ENCODE data around the gene NACC1.

Gene NACC1

DNA sequence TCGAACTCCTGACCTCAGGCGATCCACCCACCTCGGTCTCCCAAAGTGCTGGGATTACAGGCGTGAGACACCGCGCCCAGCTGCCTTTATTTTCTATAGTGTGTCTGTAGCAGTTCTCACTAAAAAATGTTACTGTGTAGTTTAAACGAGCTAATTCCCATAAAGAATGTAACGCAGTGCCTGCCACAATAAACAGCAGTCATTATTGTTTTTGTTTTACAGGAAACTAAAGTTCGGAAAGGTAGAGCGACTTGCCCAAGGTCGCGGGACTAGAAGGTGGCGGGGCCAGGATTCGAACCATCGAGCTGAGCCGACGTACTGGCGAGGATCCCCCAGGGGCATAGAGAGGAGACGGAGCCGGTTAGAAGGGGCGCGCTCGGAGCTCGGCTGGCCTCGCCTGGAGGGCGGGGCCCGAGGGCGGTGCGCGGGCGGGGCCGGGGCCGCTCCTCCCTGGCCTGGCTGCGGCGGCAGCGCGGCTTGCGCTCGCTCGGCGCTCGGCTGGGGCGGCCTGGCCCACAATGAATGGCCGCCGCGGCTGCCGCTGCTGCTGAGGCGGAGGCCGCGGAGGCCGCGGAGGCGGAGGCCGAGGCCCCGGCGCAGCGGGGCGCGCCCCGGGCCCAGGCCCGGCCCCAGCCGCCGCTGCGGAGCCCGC, at the start of gene NACC1:
NACC1 (plus strand) TSS at position 493 of the 652 bp plus-strand sequence. CDS start 16,944 bp downstream, outside the sequence.
- DNase-seq (ENCODE audit: low read depth): peak; percentile 86

DNA sequence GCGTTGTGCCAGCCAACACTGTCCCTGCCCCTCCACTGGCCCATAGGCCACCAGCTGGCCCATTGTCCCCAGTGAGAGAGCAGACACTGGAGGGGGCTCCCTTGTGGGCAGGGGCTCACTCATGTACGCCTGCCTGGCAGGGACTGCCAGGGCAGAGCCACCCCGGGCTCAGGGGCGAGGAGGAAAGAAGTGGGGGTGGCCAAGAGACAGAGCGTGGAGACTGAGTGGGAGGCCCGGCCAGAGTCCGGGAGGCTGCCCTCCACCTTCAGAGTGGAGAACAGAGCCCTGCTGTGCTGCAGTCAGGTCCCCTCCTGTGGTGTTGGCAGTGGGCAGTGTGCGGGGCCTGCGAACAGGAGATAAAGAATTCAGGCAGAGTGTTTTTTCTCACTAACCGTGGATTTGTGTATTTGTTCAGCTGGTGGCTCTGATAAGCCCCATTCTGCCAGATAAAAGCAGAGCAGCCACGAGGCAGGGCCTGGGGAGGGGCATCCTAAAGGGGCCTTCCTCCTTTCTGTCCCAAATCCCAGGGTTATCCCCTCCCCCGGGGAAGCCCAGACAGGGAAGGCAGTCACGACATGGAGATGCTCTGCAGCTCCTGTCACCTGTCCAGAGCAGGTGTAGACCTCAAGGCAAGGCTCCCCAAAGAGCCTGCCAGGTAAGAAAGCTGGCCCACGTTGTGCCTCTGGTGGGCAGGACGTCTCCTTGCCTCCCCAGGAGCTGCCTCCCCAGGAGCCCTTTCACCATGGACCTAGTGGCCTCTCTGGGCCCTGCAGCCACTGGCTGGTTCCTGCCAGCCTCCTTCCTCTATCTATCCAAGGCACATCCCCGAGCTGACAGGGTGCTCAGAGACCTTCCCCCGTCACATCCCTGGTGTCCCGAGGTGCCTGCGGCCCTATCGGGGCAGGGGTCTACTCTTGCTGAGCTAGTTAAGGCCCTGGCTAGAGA, 48.4 kb upstream of the NACC1 start:
- DNase-seq (ENCODE audit: low read depth): no peak

DNA sequence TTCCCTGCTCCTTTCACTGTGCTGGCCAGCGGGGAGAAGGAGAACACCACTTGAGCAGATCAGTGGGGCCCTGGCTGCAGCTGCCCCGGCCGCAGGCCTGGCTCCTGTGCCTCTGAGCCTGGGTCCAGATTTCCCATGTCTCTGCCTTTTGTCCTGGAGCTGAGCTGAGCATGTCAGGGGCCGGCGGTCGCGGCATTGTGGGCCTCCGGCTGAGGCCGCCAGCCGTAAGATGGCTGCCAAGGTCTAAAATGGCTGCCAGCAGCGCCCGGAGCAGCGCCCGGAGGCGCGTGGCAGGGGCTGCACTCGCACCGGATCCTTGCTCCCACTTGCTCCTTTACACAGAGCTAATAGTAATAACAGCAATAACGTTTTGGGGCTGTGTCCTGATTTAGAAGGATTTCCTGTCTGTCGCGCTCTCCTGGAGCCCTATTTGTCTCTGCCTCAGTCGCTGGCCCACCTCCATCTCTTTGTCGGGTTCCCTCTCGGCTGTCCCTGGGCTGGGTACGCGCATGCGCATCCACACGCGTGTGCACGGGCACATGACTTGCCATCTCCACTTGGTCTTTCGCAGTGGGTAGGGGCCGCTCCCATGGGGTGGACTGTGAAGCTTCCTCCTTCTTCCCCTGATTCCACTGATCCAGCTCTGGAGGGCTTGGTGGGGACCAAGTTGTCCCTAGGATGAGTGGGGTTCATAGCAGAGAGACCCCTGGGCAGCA, 47.5 kb upstream of the NACC1 start:
- no peak for DNase-seq (ENCODE audit: low read depth)

DNA sequence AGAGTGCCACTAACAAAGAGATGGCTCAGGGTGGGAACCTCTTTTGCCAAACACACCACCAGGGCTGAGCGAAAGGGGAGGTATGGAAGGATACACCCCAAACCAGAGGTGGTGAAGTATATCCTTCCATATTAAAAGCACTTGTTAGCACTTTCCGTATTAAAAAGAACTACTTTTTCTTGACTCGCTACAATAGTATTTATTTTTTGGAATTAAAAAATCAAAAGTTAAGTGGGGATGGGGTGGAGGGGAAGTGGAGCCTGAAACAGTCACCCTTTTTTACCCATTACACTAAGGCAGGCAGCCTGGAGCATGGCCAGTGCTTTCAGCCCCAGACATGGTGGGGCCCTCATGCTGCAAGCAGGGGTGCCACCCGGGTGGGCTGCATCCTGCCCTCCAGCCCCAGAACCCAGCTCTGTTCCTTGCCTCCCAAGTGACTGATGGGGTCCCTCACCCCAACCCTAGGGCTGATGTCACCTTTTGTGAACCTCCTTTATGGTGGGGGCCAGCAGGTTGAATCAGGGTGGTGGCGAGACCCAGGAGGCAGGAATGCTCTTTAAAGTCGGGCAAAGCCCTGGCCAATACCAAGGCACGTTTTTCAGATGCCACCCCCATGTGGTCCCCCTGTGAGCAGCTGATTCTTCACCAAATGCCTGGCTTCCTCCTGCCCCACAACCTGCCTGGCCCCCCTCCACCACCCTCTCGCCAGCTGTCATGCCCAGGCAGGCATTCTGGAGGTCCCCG, 46.4 kb upstream of the NACC1 start:
- DNase-seq (ENCODE audit: low read depth): no peak

DNA sequence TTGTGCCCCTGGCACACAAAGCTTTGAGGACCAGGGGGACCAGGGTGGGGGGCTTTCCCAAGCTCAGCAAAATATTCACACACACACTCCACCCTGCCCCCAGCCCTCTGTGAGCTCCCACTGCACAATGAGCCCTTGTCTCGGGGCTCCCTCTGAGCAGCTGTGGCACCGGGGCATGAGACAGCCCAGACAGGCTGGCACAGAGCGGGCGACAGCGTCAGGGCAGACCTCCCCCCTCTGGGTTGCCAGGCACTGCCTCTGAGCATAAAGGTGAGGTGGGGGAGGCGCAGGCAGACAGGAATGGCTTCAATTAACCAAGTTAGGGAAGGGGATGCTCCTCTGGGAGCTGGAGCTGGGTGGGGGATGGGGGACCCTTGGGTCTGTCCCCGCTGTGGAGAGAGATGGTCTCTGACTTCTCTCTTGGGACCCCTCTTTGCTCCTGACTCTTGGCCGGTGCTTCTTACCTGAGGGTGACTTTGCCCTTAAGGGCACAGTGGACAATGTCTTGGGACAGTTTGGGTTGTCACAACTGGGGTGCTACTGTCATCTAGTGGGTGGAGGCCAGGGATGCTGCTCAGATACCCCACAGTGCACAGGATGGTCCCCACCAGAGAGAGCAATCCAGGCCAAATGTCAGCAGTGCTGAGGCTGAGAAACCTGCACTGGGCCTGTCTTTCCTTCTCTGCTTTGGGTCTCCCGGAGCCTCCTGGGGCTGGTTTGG, 45.7 kb upstream of the NACC1 start:
- DNase-seq (ENCODE audit: low read depth): no peak

DNA sequence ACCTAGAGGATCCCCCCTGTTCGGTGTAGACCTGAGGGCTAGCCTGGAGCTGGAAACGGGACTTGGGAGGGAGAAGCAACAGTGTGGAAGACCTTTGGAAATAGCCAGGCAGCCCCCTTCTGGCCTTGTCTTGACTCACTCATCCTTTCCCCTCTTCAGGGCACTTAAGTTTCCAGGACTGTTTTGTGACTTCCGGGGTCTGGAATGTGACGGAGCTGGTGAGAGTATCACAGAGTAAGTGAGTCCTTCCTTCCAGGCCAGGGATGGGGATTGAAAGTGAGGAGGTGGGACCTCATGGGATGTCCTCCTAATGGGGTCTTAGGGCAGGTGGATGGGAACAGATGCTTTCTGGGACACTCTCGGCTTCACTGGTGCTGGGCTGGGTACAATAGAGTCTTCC, 44.8 kb upstream of the NACC1 start:
- DNase-seq (ENCODE audit: low read depth): no peak

DNA sequence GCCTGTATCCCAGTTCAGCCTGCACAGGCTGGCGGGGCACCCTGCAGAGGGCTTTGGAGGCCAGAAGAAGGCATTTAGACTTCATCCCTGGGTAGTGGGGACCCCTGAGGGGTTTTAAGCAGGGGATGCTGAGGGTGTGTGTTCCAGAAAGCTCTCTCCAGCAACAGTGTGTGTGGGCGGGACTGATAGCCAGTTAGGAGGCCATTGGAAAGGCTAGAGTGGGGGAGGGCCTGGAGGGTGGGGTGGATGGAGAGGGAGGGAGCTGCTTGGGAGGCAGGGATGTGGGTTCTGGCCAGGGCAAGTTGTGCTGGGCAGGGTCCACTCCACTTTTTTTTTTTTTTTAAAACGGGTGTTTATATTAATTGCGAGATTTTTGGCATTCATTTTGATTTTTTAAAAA, 43.7 kb upstream of the NACC1 start:
- no peak for DNase-seq (ENCODE audit: low read depth)

DNA sequence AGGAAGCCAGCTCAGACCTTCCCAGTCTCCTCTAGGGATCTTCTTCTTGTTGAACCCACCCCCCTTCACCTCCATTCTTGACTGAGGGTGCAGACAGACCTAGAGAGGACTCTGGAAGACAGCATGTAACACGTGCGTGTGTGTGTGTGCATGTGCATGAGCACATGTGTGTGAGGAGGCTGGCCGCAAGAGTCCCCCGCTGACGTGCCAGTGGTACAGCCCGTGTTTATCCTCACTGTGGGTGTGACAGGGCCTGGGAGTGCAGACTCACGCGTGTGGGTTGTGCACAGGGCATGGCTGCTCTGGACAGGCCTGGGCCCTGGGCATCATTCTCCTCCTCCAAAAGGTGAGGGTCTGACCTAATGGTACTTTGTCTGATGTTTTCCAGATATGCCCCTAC, 41.7 kb upstream of the NACC1 start:
- DNase-seq (ENCODE audit: low read depth): no peak

DNA sequence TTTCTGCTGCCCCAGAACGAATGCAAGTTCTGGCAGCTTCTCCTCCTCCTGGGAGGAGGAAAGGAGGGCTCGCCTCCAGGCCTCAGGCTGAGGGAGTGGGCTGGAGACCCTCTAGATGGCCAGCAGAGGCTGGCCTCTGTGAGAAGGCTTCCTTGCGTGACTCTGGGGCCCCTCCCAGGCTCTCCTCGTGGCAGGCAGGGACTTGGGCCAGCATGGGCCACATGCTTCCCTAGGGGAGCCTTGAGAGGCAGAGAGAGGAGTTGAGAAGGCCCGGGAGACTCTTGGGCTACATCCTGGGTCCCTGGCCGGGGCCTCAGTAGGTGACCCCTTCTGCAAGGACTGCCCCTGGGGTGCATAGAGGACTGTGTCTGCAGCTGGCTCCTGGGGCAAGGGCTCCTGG, 41.3 kb upstream of the NACC1 start:
- DNase-seq (ENCODE audit: low read depth): no peak

DNA sequence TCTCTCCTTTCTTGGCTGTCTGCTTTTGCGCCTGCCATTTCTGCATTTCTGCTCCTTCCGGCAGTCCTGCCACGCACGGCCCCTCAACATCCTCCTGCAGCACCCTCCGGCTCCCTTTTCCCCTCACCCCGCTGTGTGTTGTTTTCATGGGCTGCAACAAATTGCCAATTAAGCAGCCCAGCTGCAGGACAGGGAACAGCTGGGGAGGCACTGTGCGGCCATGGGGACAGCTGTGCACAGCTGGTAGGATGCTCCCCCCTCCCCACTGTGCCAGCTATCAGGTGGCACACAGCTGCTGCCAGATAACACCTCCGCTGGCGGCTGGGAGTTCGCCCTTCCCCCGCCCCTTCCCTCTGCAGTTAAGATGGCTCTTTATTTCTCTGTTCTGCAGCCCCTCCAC, 40.8 kb upstream of the NACC1 start:
- no peak for DNase-seq (ENCODE audit: low read depth)

DNA sequence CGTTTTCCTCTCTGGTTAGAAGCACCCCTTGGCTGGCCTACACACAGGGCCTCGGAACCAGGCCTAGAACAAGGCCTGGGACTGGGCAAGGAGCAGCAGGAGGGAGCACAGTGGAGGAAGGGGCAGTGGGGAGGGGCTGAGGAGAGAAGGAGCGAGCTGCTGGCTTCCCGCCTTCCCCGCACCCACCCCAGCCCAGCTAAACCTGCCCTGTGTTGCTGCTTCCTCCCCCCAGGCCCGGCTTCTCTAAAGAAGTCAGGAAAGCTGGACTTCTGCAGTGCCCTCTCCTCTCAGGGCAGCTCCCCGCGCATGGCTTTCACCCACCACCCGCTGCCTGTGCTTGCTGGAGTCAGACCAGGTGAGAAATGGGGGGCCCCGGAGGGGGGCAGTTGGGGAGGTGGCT, 39.7 kb upstream of the NACC1 start:
- DNase-seq (ENCODE audit: low read depth): no peak

DNA sequence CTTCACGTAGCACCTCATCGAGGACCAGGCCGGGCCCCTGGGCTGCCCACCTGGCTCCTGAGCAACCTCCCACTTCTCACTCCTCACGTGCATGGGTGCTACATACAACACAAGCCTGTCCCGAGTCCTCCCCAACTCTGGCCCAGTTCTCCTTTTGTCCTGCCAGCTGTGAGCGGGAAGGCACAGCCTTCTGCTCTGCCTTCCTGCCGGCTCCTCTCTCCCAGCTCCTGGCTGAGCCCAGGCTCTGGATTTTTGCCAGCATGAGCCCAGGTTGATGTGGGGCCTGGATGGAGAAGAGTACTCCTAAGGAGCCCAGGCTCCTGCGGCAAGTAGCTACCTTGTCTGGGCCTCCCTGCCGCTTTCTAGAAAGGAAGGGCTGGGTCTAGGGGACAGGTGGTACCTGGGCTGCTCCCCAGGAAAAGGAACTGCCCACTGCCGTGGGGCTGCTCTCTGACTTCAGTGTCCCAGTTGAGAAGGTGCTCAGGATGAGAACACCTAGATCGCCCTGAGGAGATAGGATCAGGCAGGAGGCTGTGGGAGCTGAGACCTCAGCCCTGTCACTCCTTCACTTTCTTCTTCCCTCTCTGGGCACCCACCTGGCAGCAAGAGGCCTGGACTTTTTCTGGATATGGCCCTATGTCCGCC, 39.0 kb upstream of the NACC1 start:
- DNase-seq (ENCODE audit: low read depth): no peak

DNA sequence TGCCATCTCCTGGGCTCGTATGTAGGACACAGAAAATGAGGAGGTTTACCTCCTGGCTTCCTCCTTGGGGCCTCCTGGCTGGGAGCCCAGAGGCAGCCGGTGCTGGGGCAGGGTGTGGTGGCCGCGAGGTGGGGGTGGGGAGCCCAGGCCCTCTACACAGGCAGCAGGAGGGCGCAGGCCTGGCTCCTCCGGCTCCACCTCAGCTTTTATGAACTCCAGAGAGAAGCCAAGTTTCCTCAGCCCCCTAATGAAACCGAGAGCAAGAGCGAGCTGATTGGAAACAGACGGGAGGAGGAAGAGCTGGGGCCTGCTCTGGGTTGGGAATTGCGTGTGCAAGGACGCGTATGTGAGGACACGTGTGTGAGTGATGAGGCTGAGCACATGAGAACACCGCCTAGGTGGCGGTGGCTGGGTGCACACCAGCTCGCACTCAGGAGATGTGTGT, 38.5 kb upstream of the NACC1 start:
- no peak for DNase-seq (ENCODE audit: low read depth)

DNA sequence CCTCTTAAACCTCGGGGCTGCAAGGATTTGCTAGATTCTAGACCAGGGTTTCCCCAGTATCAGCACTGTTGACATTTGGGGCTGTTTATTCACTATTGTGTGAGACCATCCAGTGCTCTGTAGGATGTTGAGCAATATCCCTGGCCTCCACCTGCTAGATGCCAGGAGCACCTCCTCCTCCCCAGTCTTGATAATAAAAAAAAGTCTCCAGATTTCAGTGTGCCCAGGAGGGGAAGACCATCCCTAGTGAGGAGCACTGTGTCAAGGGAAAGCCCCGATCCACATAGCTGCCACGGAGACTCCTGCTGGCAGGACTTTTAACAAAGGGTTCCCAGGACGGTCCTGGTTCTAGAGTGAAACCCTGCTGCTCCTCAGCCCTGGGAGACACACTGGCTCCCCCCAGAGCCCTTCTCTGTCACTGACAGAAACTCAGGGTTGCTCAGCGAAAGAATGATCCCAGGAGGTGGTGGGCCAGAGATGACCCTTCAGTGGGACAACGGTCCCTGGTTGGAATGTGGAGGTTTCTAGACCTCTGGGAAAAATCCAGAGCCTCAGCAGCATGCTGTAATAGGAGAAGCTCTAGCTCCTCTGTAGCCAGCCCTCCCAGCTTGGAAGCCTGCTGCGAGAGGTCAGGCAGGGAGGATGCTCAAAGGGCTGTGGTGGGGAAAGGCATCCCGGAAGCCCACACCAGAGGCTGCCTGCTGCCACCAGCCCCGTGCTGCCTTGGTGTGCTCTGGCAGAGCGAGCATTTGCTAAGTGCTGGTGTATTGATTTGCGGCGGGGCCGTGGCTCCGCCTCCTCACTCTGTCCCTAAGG, 35.7 kb upstream of the NACC1 start:
- no peak for DNase-seq (ENCODE audit: low read depth)

DNA sequence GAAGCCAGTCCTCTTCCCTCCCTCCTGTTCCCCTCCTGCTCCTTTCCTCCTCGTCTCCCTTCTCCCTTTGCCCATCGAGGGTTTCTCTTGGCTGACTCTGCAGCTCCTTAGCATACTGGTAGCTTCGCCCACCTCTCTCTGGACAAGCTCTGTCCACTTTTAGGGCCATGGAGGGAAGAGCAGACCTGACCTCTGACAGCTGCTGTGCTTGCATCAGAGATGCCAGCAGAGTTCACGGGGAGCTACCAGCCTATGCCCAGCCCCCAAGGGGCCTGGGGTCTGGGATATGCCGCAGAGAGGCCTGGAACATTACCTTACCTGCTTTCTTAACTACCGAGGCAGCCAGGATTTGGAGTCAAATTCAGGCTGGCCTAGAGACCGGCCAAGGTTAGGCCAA, 35.1 kb upstream of the NACC1 start:
- no peak for DNase-seq (ENCODE audit: low read depth)

DNA sequence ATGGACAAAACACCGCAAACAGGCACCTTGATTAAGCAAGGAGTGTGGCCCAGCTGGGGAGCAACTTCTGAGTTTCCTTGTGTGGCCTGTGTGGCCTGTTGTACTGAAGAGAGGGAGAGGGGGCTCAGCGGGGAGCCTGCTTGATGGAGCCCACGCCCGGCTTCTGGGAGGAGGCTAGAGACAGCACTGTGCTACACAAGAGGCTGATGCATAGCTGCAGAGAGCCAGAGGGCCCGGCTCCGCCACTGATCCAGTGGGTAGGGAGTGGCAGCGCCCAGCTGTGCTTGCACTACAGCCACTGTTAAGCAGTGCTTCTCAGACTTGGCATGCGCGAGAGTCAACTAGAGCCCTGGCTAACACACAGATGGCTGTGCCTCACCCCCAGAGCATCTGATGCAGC, 34.4 kb upstream of the NACC1 start:
- no peak for DNase-seq (ENCODE audit: low read depth)

DNA sequence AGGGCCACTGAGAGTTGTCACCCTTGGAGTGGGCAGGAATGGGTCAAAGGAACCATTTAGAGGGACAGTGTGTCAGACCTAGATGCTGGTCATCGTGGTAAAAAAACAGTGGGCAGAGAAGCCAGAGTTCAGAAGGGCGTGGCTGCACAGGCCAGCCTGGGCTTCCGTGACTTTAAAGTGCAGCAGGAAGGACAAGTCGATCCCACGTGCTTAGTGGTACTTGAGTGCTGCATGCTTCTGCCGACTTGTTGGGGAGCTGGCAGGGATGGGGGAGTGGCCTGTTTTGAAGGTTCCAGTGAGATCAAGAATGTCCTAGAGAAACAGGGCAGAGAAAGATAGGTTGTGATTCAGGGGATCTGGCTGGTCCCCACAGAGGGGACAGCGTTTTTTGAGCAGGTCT, 32.4 kb upstream of the NACC1 start:
- no peak for DNase-seq (ENCODE audit: low read depth)

DNA sequence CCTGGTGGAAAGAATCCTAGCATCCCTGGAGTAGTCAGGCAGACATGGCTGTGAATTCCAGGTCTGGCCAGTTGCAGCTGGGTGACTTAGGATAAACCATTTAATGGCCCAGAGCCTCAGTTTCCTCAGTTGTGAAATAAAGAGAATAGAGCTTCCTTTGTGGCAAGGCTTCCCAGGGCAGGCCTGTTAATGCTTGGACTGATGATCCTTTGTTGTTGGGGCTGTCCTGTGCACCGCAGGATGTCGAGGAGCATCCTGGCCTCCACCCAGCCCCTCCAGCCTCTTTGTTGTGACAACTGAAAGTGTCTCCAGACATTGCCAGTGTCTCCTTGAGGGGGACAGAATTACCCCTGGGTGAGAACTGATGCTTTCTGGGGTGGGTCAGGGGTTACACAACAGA, 31.7 kb upstream of the NACC1 start:
- DNase-seq (ENCODE audit: low read depth): no peak

DNA sequence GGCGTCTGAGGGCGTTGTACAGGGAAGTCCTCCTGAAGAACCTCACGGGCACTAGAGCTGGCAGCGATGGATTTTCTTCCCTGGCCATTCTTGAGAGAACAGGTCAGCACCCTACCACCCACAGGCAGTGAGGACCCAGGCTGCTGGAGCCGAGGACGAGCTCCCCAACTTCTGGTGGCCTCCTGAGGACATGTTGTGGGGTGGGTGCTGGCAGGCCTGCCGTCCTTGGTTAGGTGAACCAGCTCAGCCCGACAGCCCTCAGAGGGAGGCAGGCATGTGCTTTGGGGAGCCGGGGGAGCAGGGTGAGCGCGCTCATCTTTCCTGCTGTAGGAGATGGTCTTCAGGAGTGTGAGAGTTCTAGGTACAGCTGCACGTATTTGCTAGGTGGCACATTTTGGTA, 30.8 kb upstream of the NACC1 start:
- no peak for DNase-seq (ENCODE audit: low read depth)

All from stimulated activated CD4-positive, alpha-beta T cell treated with anti-CD3 and anti-CD28 coated beads, Interleukin-2, amount 100 ng/mL, for 4 hours (primary cell).